Trophoblast cell (in vitro differentiated cells and primary cell): ENCODE data around the gene HPS3.
A peak's percentile ranks its signal among the peaks of the same experiment; 100 is the strongest.

Experiments
- DNase-seq, 2 donors: peaks; one replicate each; pipeline ENCODE4 v3.0.0-alpha.2; 2016
- H2AFZ ChIP-seq: 2 replicates; pipeline ENCODE4 v1.6.1; 2013; ENCODE audit warnings: low read length, moderate library complexity, mild to moderate bottlenecking; ENCODE audit not compliant: insufficient read depth, poor library complexity
- H2AK5ac ChIP-seq: 2 replicates; pipeline ENCODE4 v1.6.1; 2013; ENCODE audit warnings: mild to moderate bottlenecking, low read length
- H2BK120ac ChIP-seq: 2 replicates; pipeline ENCODE4 v1.6.1; 2013; ENCODE audit warnings: low read length, mild to moderate bottlenecking, moderate library complexity; ENCODE audit not compliant: insufficient read depth, poor library complexity
- H2BK12ac ChIP-seq: 2 replicates; pipeline ENCODE4 v1.6.1; 2013; ENCODE audit warnings: mild to moderate bottlenecking, low read length, moderate library complexity
- H2BK5ac ChIP-seq: 2 replicates; pipeline ENCODE4 v1.6.1; 2013; ENCODE audit warnings: low read length, low read depth, moderate library complexity, mild to moderate bottlenecking; ENCODE audit not compliant: poor library complexity
- H3K14ac ChIP-seq: 2 replicates; pipeline ENCODE4 v1.6.1; 2013; ENCODE audit warnings: mild to moderate bottlenecking, low read length
- H3K18ac ChIP-seq: 2 replicates; pipeline ENCODE4 v1.6.1; 2013; ENCODE audit warnings: mild to moderate bottlenecking, low read length
- H3K23ac ChIP-seq: 2 replicates; pipeline ENCODE4 v1.6.1; 2013; ENCODE audit warnings: low read length
- H3K27ac ChIP-seq: 2 replicates; pipeline ENCODE4 v1.5.1; 2013; ENCODE audit warnings: low read depth, mild to moderate bottlenecking, inconsistent platforms, low read length, moderate library complexity
- H3K27me3 ChIP-seq: 2 replicates; pipeline ENCODE4 v1.6.1; 2013; ENCODE audit warnings: inconsistent platforms, mild to moderate bottlenecking, low read length, moderate library complexity; ENCODE audit not compliant: insufficient read depth
- H3K36me3 ChIP-seq, 2 experiments: 1 replicate in 1 of 2; 2 replicates in 1 of 2; pipeline ENCODE4 v1.6.1; 2013; ENCODE audit warnings: low read length in 2 of 2, mild to moderate bottlenecking in 2 of 2, moderate library complexity in 1 of 2; ENCODE audit not compliant: insufficient read depth in 2 of 2, control insufficient read depth in 1 of 2
- H3K4ac ChIP-seq: 2 replicates; pipeline ENCODE4 v1.6.1; 2013; ENCODE audit warnings: low read depth, mild to moderate bottlenecking, low read length, moderate library complexity
- H3K4me1 ChIP-seq, 2 experiments: 1 replicate in 1 of 2; 2 replicates in 1 of 2; pipeline ENCODE4 v1.6.1; 2013; ENCODE audit warnings: low read length in 2 of 2, mild to moderate bottlenecking in 2 of 2, moderate library complexity in 1 of 2; ENCODE audit not compliant: insufficient read depth in 2 of 2, control insufficient read depth in 1 of 2
- H3K4me2 ChIP-seq: 2 replicates; pipeline ENCODE4 v1.6.1; 2013; ENCODE audit warnings: inconsistent platforms, mild to moderate bottlenecking, low read length, moderate library complexity
- H3K4me3 ChIP-seq: 2 replicates; pipeline ENCODE4 v1.5.1; 2013; ENCODE audit warnings: mild to moderate bottlenecking, low read depth, low read length, inconsistent platforms
- H3K79me1 ChIP-seq: one replicate; pipeline ENCODE4 v1.6.1; 2013; ENCODE audit warnings: low read length
- H3K79me2 ChIP-seq: 2 replicates; pipeline ENCODE4 v1.6.1; 2013; ENCODE audit warnings: low read length, mild to moderate bottlenecking; ENCODE audit not compliant: control insufficient read depth, insufficient read depth, poor library complexity
- H3K9ac ChIP-seq: 2 replicates; pipeline ENCODE4 v1.6.1; 2013; ENCODE audit warnings: mild to moderate bottlenecking, low read length
- H3K9me3 ChIP-seq: 2 replicates; pipeline ENCODE4 v1.6.1; 2013; ENCODE audit warnings: low read depth, mild to moderate bottlenecking, control low read depth, inconsistent platforms, low read length; ENCODE audit not compliant: insufficient read depth
- H4K12ac ChIP-seq: 2 replicates; pipeline ENCODE4 v1.6.1; 2013; ENCODE audit warnings: low read depth, mild to moderate bottlenecking, low read length, moderate library complexity
- H4K8ac ChIP-seq: 2 replicates; pipeline ENCODE4 v1.6.1; 2013; ENCODE audit warnings: low read depth, mild to moderate bottlenecking, low read length, moderate library complexity
- H4K91ac ChIP-seq: one replicate; pipeline ENCODE4 v1.6.1; 2013; ENCODE audit warnings: low read depth, mild to moderate bottlenecking, low read length, moderate library complexity
- WGBS: extraction: QIAGEN DNeasy Blood & Tissue Kit; methylation state at CpG from one replicate; pipeline ENCODE4 v1.1.7; 2013; ENCODE audit warnings: missing lambda C conversion rate; ENCODE audit not compliant: insufficient read length, insufficient coverage; ENCODE audit errors: extremely low coverage; 5-methylcytosine and 5-hydroxymethylcytosine counted together

Gene HPS3

GRCh38 chr3:149134575-149134974, 5.1 kb downstream of the HPS3 start:
- no peak overlapping the region for H3K4me2 ChIP-seq
- no CpG with 5 or more reads among the region's 3 CpGs for WGBS
- H4K8ac ChIP-seq, result no peak overlapping the region

DNA sequence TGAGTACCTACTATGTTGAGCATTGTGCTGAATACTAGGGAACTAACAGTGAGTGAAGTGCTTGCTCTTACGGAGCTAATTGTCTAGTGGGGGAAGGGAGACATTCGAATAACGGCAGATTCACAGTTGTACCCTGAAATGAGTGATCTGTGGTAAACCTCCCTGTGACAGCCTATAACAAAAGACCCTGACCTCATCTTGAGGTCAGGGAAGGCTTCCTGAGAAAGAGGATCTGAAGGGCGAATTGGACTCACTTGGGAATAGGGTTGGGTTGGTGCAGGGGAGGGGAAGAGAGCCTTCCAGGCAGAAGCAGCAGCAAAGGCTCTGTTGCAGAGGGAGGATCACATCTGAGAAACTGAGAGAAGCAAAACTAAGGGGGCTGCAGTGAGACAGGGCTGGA, 13.2 kb downstream of the HPS3 start:
- H2BK12ac ChIP-seq, result no peak overlapping the region
- H3K27ac ChIP-seq, result no peak overlapping the region
- H3K79me2 ChIP-seq, result no peaks in the 10 kb centered on the region
- H3K23ac ChIP-seq, result no peak overlapping the region
- H2AFZ ChIP-seq, result no peak overlapping the region
- no peaks in the 10 kb centered on the region for H3K27me3 ChIP-seq
- no peak overlapping the region for H3K4ac ChIP-seq
- H3K36me3 ChIP-seq, result peaks cover 0 to 3% of the 10 kb centered on the region in 2 experiments
- H3K14ac ChIP-seq, result no peak overlapping the region
- WGBS, result no CpG with 5 or more reads among the region's 4 CpGs
- H3K4me2 ChIP-seq, result no peak overlapping the region
- no peak overlapping the region for H2AK5ac ChIP-seq
- no peak overlapping the region for H3K9ac ChIP-seq
- no peak overlapping the region for H2BK120ac ChIP-seq
- H3K9me3 ChIP-seq, result no peaks in the 10 kb centered on the region
- no peaks in the 10 kb centered on the region for H3K79me1 ChIP-seq
- H4K91ac ChIP-seq, result no peak overlapping the region
- no peak overlapping the region for H4K12ac ChIP-seq
- H4K8ac ChIP-seq, result no peak overlapping the region
- H3K4me3 ChIP-seq, result no peak overlapping the region
- DNase-seq, result no peak
- no peak overlapping the region for H3K18ac ChIP-seq
- H2BK5ac ChIP-seq, result no peak overlapping the region
- H3K4me1 ChIP-seq, result no peaks in the 10 kb centered on the region

More at GRCh38 chr3:149134575-149134974, 5.1 kb downstream of the HPS3 start:
- no peaks in the 10 kb centered on the region for H3K4me1 ChIP-seq
- no peak overlapping the region for H3K4me3 ChIP-seq
- H2BK12ac ChIP-seq, result no peak overlapping the region
- H3K18ac ChIP-seq, result no peak overlapping the region
- no peak overlapping the region for H3K4ac ChIP-seq
- no peak overlapping the region for H3K23ac ChIP-seq
- H2BK120ac ChIP-seq, result no peak overlapping the region
- H3K27me3 ChIP-seq, result no peaks in the 10 kb centered on the region
- DNase-seq, result no peak
- no peak overlapping the region for H3K9ac ChIP-seq
- H4K12ac ChIP-seq, result no peak overlapping the region
- peaks cover 4% of the 10 kb centered on the region for H3K79me1 ChIP-seq
- H3K36me3 ChIP-seq, result peaks cover 0 to 2% of the 10 kb centered on the region in 2 experiments
- H2AK5ac ChIP-seq, result no peak overlapping the region
- no peak overlapping the region for H3K14ac ChIP-seq
- no peak overlapping the region for H2BK5ac ChIP-seq
- peaks cover 6% of the 10 kb centered on the region for H3K79me2 ChIP-seq
- no peak overlapping the region for H4K91ac ChIP-seq
- no peak overlapping the region for H2AFZ ChIP-seq
- no peak overlapping the region for H3K27ac ChIP-seq
- H3K9me3 ChIP-seq, result no peaks in the 10 kb centered on the region

- Histone ChIP-seq H3K9ac (no peak overlapping the region), H3K36me3 (peaks cover 2 to 5% of the 10 kb centered on the region in 2 experiments), H2BK120ac (no peak overlapping the region), H3K27ac (no peak overlapping the region), H3K23ac (no peak overlapping the region), H3K18ac (no peak overlapping the region), H2BK5ac (no peak overlapping the region), H3K4me2 (no peak overlapping the region), H3K4me1 (no peaks in the 10 kb centered on the region), H2AFZ (no peak overlapping the region), H4K12ac (no peak overlapping the region), H3K14ac (no peak overlapping the region), H3K9me3 (no peaks in the 10 kb centered on the region), H3K4ac (no peak overlapping the region), H3K79me1 (no peaks in the 10 kb centered on the region), H4K91ac (no peak overlapping the region), H3K79me2 (no peaks in the 10 kb centered on the region), H4K8ac (no peak overlapping the region), H3K27me3 (no peaks in the 10 kb centered on the region), H2BK12ac (no peak overlapping the region), H3K4me3 (no peak overlapping the region), H2AK5ac (no peak overlapping the region)
- no CpG with 5 or more reads among the region's 2 CpGs for WGBS
- peak; percentile 10 to 40 for DNase-seq
These were observed 15.9 kb downstream of the HPS3 start for GRCh38 chr3:149145356-149145755.

DNA sequence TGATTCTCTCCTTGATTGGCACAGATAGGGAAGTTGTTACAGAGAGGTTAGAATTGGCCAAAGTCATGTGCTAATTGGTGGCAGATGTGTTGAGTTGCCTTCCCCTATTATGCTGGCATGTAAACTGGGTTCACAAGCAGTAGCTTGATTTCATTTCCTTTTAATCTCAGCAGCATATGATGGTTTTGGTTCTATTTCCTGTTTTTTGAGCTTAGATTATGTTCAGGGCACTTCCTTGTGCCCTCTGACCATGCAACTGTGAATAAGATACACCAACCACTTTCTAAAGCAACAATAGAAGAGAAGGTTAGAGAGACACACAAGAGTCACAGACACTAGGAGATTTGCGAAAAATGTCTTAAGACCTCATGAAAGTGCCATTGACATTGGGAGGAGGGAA, 16.5 kb downstream of the HPS3 start:
- Histone ChIP-seq H2BK120ac (no peak overlapping the region), H3K4me3 (no peak overlapping the region), H3K4ac (no peak overlapping the region), H3K9me3 (no peaks in the 10 kb centered on the region), H3K79me1 (no peaks in the 10 kb centered on the region), H2AK5ac (no peak overlapping the region), H4K12ac (no peak overlapping the region), H3K4me2 (no peak overlapping the region), H2BK5ac (no peak overlapping the region), H3K27me3 (no peaks in the 10 kb centered on the region), H3K4me1 (no peaks in the 10 kb centered on the region), H3K27ac (no peak overlapping the region), H2AFZ (no peak overlapping the region), H3K79me2 (no peaks in the 10 kb centered on the region), H4K91ac (no peak overlapping the region), H3K9ac (no peak overlapping the region), H3K23ac (no peak overlapping the region), H3K36me3 (peaks cover 2 to 5% of the 10 kb centered on the region in 2 experiments), H4K8ac (no peak overlapping the region), H3K14ac (no peak overlapping the region), H3K18ac (no peak overlapping the region), H2BK12ac (no peak overlapping the region)
- WGBS, result no CpG with 5 or more reads among the region's 1 CpG
- DNase-seq, result peak in 1 of 2 donors; percentile 23
